KMS-11 (cell line): ENCODE results near the gene SPINT2.

Experiments used
- H2AFZ ChIP-seq: fragments of 200-600 bp; sonication (generic); 2 replicates; pipeline ENCODE4 v1.6.1; 2016; ENCODE audit warnings: antibody characterized with exemption, mixed run types, low read depth
- H3K27ac ChIP-seq: fragments of 200-600 bp; sonication (generic); 2 replicates; pipeline ENCODE4 v1.6.1; 2016; ENCODE audit warnings: mild to moderate bottlenecking, mixed run types
- H3K27me3 ChIP-seq: fragments of 200-600 bp; sonication (generic); 2 replicates; pipeline ENCODE4 v1.6.1; 2017; ENCODE audit warnings: mild to moderate bottlenecking, low read depth, mixed run types, moderate library complexity; ENCODE audit not compliant: insufficient read depth
- H3K36me3 ChIP-seq: fragments of 200-600 bp; sonication (generic); 2 replicates; pipeline ENCODE4 v1.6.1; 2017; ENCODE audit warnings: mild to moderate bottlenecking, mixed run types; ENCODE audit not compliant: insufficient read depth
- H3K4me1 ChIP-seq: fragments of 200-600 bp; sonication (generic); 2 replicates; pipeline ENCODE4 v1.6.1; 2016; ENCODE audit warnings: mild to moderate bottlenecking, low read depth, mixed run types; ENCODE audit not compliant: poor library complexity, severe bottlenecking
- H3K4me2 ChIP-seq: fragments of 200-600 bp; sonication (generic); 2 replicates; pipeline ENCODE4 v1.7.0; 2016; ENCODE audit warnings: mild to moderate bottlenecking, mixed run types
- H3K4me3 ChIP-seq: fragments of 200-600 bp; sonication (generic); IDR thresholded peaks from 2 replicates; pipeline ENCODE4 v1.6.1; 2017; ENCODE audit warnings: low read depth, low read length, mixed read lengths; ENCODE audit not compliant: insufficient read depth
- H3K79me2 ChIP-seq: fragments of 200-600 bp; sonication (generic); 2 replicates; pipeline ENCODE4 v1.6.1; 2016; ENCODE audit warnings: low read depth, mixed run types; ENCODE audit not compliant: insufficient read depth
- H3K9ac ChIP-seq: fragments of 200-600 bp; sonication (generic); 2 replicates; pipeline ENCODE4 v1.6.1; 2016; ENCODE audit warnings: mild to moderate bottlenecking, mixed run types
- H4K20me1 ChIP-seq: fragments of 200-600 bp; sonication (generic); 2 replicates; pipeline ENCODE4 v1.6.1; 2016; ENCODE audit warnings: mild to moderate bottlenecking, mixed run types; ENCODE audit not compliant: insufficient read depth
- CTCF ChIP-seq: fragments of 200-600 bp; sonication (generic); conservative IDR thresholded peaks from 2 replicates; pipeline ENCODE4 v1.6.1; 2017; ENCODE audit warnings: low read depth, mild to moderate bottlenecking, antibody characterized with exemption, low read length, moderate library complexity, mixed read lengths

Gene SPINT2

DNA sequence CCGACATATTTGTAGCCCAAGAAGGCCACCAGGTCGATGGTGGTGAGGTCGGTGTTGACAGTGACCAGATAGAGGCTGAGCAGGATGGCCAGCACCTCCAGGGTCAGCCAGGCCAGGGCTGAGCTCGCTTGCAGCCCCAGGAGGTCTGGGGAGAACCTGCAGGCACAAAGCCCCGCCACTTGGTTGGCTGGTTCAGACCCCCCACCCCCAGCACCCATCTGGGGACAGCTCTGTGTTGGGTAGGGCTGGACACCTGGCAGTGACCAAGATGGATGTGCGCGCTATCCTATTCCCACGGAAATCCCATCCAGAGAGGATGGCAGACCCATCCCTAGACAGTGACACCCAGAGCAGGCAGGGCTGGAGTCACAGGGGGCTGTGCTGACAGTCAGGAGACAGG lies 43.2 kb downstream of the SPINT2 start:
- TF ChIP-seq CTCF, result no peak
- Histone ChIP-seq H3K9ac (no peak overlapping the region), H3K4me1 (no peaks in the 10 kb centered on the region), H3K27me3 (no peaks in the 10 kb centered on the region), H3K4me3 (no peak overlapping the region), H4K20me1 (no peaks in the 10 kb centered on the region), H3K4me2 (no peak overlapping the region), H3K27ac (no peak overlapping the region), H3K36me3 (no peaks in the 10 kb centered on the region), H2AFZ (no peak overlapping the region), H3K79me2 (no peaks in the 10 kb centered on the region)

- no peaks in the 10 kb centered on the region for H4K20me1 ChIP-seq
- H3K4me1 ChIP-seq, result no peaks in the 10 kb centered on the region
- no peaks in the 10 kb centered on the region for H3K79me2 ChIP-seq
- H3K36me3 ChIP-seq, result no peaks in the 10 kb centered on the region
- H2AFZ ChIP-seq, result no peak overlapping the region
- no peak overlapping the region for H3K27ac ChIP-seq
- H3K27me3 ChIP-seq, result no peaks in the 10 kb centered on the region
- H3K4me2 ChIP-seq, result no peak overlapping the region
- no peak overlapping the region for H3K4me3 ChIP-seq
- no peak for TF ChIP-seq CTCF
- H3K9ac ChIP-seq, result no peak overlapping the region
Observed at GRCh38 chr19:38308006-38308766, 43.8 kb downstream of the SPINT2 start.

DNA sequence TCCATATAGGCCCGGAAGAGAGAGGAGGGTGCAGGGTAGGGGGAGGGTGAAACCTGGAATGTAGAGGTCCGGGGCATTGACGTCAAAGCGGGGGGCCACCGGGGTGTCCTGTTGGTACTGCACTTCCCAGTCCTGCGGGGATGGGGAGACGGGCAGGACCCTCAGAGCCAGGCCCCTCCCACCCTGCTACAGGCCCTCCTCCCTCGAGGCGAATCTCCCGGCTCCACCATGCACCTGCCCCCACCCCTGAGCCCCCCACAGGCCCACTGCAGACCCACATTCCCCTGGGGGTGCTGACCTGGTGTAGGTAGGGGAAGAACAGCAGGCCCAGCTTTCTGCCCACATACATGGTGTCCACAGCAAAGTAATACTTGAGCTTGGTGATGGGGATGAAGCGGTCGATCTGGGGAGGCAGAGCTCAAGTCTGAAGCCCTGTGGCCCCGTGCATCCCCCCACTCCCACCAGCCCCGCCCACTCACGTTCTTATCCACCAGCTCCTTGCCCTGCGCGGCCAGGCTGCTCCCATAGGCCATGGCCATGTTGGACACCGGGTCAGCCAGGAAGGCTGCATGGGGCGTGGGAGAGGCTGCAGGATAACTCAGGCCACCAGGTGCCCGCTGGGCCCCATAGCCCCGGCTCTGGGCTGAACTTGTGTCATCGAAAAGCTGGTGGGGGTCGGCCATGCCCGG lies 44.7 kb downstream of the SPINT2 start:
- Histone ChIP-seq H3K36me3 (no peaks in the 10 kb centered on the region), H3K4me3 (no peak overlapping the region), H2AFZ (no peak overlapping the region), H4K20me1 (no peaks in the 10 kb centered on the region), H3K27ac (no peak overlapping the region), H3K79me2 (no peaks in the 10 kb centered on the region), H3K9ac (no peak overlapping the region), H3K4me2 (no peak overlapping the region), H3K27me3 (no peaks in the 10 kb centered on the region), H3K4me1 (no peaks in the 10 kb centered on the region)
- TF ChIP-seq CTCF, result no peak

- no peaks in the 10 kb centered on the region for H3K79me2 ChIP-seq
- H3K4me2 ChIP-seq, result no peak overlapping the region
- no peaks in the 10 kb centered on the region for H3K4me1 ChIP-seq
- no peak overlapping the region for H3K9ac ChIP-seq
- H3K4me3 ChIP-seq, result no peak overlapping the region
- H4K20me1 ChIP-seq, result no peaks in the 10 kb centered on the region
- no peak overlapping the region for H2AFZ ChIP-seq
- TF ChIP-seq CTCF, result no peak
- no peak overlapping the region for H3K27ac ChIP-seq
- H3K27me3 ChIP-seq, result no peaks in the 10 kb centered on the region
- H3K36me3 ChIP-seq, result no peaks in the 10 kb centered on the region
Observed at GRCh38 chr19:38309615-38310278, 45.4 kb downstream of the SPINT2 start.
